PC-3 (cell line): Measurements from ENCODE around the gene ETV3L. TPM values are rescaled to one million over a fixed set of nuclear protein-coding genes. Genes with fewer than 3 reads are reported as not detected.

Experiments
- ATAC-seq: fragments of 200-7000 bp; cut with Tn5 transposase; 2 replicates; pipeline ENCODE4 v1.9.1; 2020; ENCODE audit warnings: mild to moderate bottlenecking, moderate library complexity
- BruUV-seq: library from RNA; stranded (reverse); fragments of 400-500 nt; replicated peaks from 2 replicates; lab custom pipeline; 2021; lab: Mats Ljungman, UMichigan
- CTCF ChIA-PET: fragments of 300-600 bp; sonication (Branson Sonifier 250); formaldehyde crosslinking; loops from one replicate; lab custom pipeline; 2022; ENCODE audit warnings: antibody characterized with exemption; lab: Charles Lee
- POLR2A ChIA-PET: fragments of 300-600 bp; sonication (Branson Sonifier 250); formaldehyde crosslinking; loops from one replicate; lab custom pipeline; 2022; ENCODE audit warnings: antibody characterized with exemption; ENCODE audit not compliant: unreplicated experiment; lab: Charles Lee
- DNase-seq: peaks from one replicate; pipeline ENCODE4 v3.0.0-alpha.2; 2015
- H2AFZ ChIP-seq: fragments of 300-600 bp; sonication (generic); 2 replicates; pipeline ENCODE4 v1.6.0; 2016; ENCODE audit warnings: antibody characterized with exemption, low read length
- H3F3A ChIP-seq: fragments of 300-600 bp; sonication (generic); one replicate; pipeline ENCODE4 v1.6.0; 2017; ENCODE audit warnings: antibody characterized with exemption, low read length, control low read depth, mild to moderate bottlenecking; ENCODE audit not compliant: unreplicated experiment
- H3K27ac ChIP-seq: fragments of 300-600 bp; sonication (generic); 2 replicates; pipeline ENCODE4 v1.5.1; 2016; ENCODE audit warnings: mild to moderate bottlenecking, low read length
- H3K27me3 ChIP-seq: fragments of 300-600 bp; sonication (generic); 2 replicates; pipeline ENCODE4 v1.6.1; 2016; ENCODE audit warnings: low read length, mixed read lengths
- H3K36me3 ChIP-seq: fragments of 300-600 bp; sonication (generic); 2 replicates; pipeline ENCODE4 v1.6.1; 2016; ENCODE audit warnings: low read depth, mixed run types, low read length, mixed read lengths
- H3K4me1 ChIP-seq: fragments of 300-600 bp; sonication (generic); 2 replicates; pipeline ENCODE4 v1.5.1; 2016; ENCODE audit warnings: low read length; ENCODE audit not compliant: insufficient read depth
- H3K4me2 ChIP-seq: fragments of 300-600 bp; sonication (generic); 2 replicates; pipeline ENCODE4 v1.6.0; 2016; ENCODE audit warnings: low read length
- H3K4me3 ChIP-seq: fragments of 300-600 bp; sonication (generic); 2 replicates; pipeline ENCODE4 v1.5.1; 2016; ENCODE audit warnings: mild to moderate bottlenecking, low read length, mixed read lengths
- H3K79me2 ChIP-seq: fragments of 300-600 bp; sonication (generic); 2 replicates; pipeline ENCODE4 v1.6.1; 2017; ENCODE audit warnings: low read length, mixed read lengths
- H3K9ac ChIP-seq: fragments of 300-600 bp; sonication (generic); 2 replicates; pipeline ENCODE4 v1.6.0; 2016; ENCODE audit warnings: mild to moderate bottlenecking, low read length
- H3K9me2 ChIP-seq: fragments of 300-600 bp; sonication (generic); replicated peaks from 2 replicates; pipeline ENCODE4 v1.6.1; 2016; ENCODE audit warnings: mixed run types, low read length, mixed read lengths
- H3K9me3 ChIP-seq: fragments of 300-600 bp; sonication (generic); 2 replicates; pipeline ENCODE4 v1.6.1; 2016; ENCODE audit warnings: low read length, mixed read lengths
- H4K20me1 ChIP-seq: fragments of 300-600 bp; sonication (generic); 2 replicates; pipeline ENCODE4 v1.6.1; 2016; ENCODE audit warnings: low read length, mixed read lengths
- CTCF ChIP-seq: fragments of 300-600 bp; sonication (generic); conservative IDR thresholded peaks from 2 replicates; pipeline ENCODE4 v1.5.1; 2017; ENCODE audit warnings: antibody characterized with exemption, low read depth, mild to moderate bottlenecking, low read length
- EZH2 ChIP-seq: fragments of 300-600 bp; sonication (generic); IDR thresholded peaks from one replicate; pipeline ENCODE4 v1.6.1; 2017; ENCODE audit warnings: antibody characterized with exemption, mild to moderate bottlenecking, low read length; ENCODE audit not compliant: unreplicated experiment
- EZH2phosphoT487 ChIP-seq: fragments of 300-600 bp; sonication (generic); IDR thresholded peaks from 2 replicates; pipeline ENCODE4 v1.6.1; 2018; ENCODE audit warnings: mild to moderate bottlenecking, antibody characterized with exemption, low read length, borderline replicate concordance
- intact Hi-C: fragments of 100-400 bp; cut with micrococcal nuclease; formaldehyde crosslinking; loops from 2 replicates; pipeline ENCODE4 v1.9.0; 2023
- total RNA-seq: library from RNA; depleted of rRNA; stranded (reverse); fragments of >200 nt; gene quantifications from 2 replicates; pipeline ENCODE4 v1.2.3, GENCODE V29; 2014

The ETV3L gene
- total RNA-seq, 1 experiment from 2014 or later: not detected

- Histone ChIP-seq H3F3A (no peaks in the 10 kb centered on the region), H3K4me3 (no peak overlapping the region), H3K9me2 (no peaks in the 10 kb centered on the region), H3K27me3 (no peaks in the 10 kb centered on the region), H4K20me1 (no peaks in the 10 kb centered on the region), H3K4me1 (no peaks in the 10 kb centered on the region), H3K9ac (no peak overlapping the region), H2AFZ (no peak overlapping the region), H3K36me3 (no peaks in the 10 kb centered on the region), H3K9me3 (no peaks in the 10 kb centered on the region), H3K27ac (no peak overlapping the region), H3K79me2 (no peaks in the 10 kb centered on the region), H3K4me2 (no peak overlapping the region)
- TF ChIP-seq CTCF (no peak), EZH2 (no peak), EZH2phosphoT487 (no peak)
- CTCF ChIA-PET: no interaction called here
- intact Hi-C loops: no loop called here
- POLR2A ChIA-PET: no interaction called here
- DNase-seq (no peak), ATAC-seq (no peak)
- BruUV-seq: no TSS peak
Measured at GRCh38 chr1:157095091-157095490, 4.5 kb downstream of the ETV3L start.

GRCh38 chr1:157092831-157093230 is 6.8 kb downstream of the ETV3L start:
- Histone ChIP-seq H4K20me1 (no peaks in the 10 kb centered on the region), H3K4me2 (no peak overlapping the region), H3K27me3 (no peaks in the 10 kb centered on the region), H3F3A (no peaks in the 10 kb centered on the region), H3K4me1 (0 out of 2 replicates have a peak, but pooled peaks cover 3% of the 10 kb centered on the region), H2AFZ (no peak overlapping the region), H3K4me3 (no peak overlapping the region), H3K36me3 (no peaks in the 10 kb centered on the region), H3K79me2 (no peaks in the 10 kb centered on the region), H3K9me2 (no peaks in the 10 kb centered on the region), H3K9ac (no peak overlapping the region), H3K9me3 (no peaks in the 10 kb centered on the region), H3K27ac (no peak overlapping the region)
- no peak for DNase-seq
- ATAC-seq: no peak
- POLR2A ChIA-PET: no interaction called here
- CTCF ChIA-PET: no interaction called here
- no peak for TF ChIP-seq CTCF
- no peak for TF ChIP-seq EZH2
- no peak for TF ChIP-seq EZH2phosphoT487
- no TSS peak for BruUV-seq
- intact Hi-C loops: no loop called here

GRCh38 chr1:157091668-157092273 is 7.8 kb downstream of the ETV3L start:
- CTCF ChIA-PET: no interaction called here

More at GRCh38 chr1:157091668-157092273, 7.8 kb downstream of the ETV3L start:
- Histone ChIP-seq H3K9ac (no peak overlapping the region), H3K27me3 (no peaks in the 10 kb centered on the region), H3K9me3 (no peaks in the 10 kb centered on the region), H3K9me2 (no peaks in the 10 kb centered on the region), H3F3A (no peaks in the 10 kb centered on the region), H3K27ac (no peak overlapping the region), H3K4me3 (no peak overlapping the region), H3K36me3 (no peaks in the 10 kb centered on the region), H4K20me1 (no peaks in the 10 kb centered on the region), H3K4me2 (no peak overlapping the region), H3K4me1 (0 out of 2 replicates have a peak, but pooled peaks cover 3% of the 10 kb centered on the region), H3K79me2 (no peaks in the 10 kb centered on the region), H2AFZ (no peak overlapping the region)
- no peak for ATAC-seq
- no TSS peak for BruUV-seq
- POLR2A ChIA-PET: no interaction called here
- DNase-seq: no peak
- intact Hi-C loops: no loop called here
- TF ChIP-seq EZH2 (no peak), EZH2phosphoT487 (no peak), CTCF (no peak)
